HG02642 (cell line): Measurements from ENCODE around the gene TBC1D22B.
"Not testable (repeated sequence)": the region's sequence is repeated elsewhere in the genome, so short reads cannot be mapped to it uniquely, and the experiment has no call there.

ENCODE experiments used
- ATAC-seq: cut with Tn5 transposase; IDR thresholded peaks from one replicate; pipeline ENCODE4 v1.9.1; 2021; ENCODE audit warnings: mild to moderate bottlenecking; ENCODE audit not compliant: unreplicated experiment, poor library complexity

TBC1D22B gene

DNA sequence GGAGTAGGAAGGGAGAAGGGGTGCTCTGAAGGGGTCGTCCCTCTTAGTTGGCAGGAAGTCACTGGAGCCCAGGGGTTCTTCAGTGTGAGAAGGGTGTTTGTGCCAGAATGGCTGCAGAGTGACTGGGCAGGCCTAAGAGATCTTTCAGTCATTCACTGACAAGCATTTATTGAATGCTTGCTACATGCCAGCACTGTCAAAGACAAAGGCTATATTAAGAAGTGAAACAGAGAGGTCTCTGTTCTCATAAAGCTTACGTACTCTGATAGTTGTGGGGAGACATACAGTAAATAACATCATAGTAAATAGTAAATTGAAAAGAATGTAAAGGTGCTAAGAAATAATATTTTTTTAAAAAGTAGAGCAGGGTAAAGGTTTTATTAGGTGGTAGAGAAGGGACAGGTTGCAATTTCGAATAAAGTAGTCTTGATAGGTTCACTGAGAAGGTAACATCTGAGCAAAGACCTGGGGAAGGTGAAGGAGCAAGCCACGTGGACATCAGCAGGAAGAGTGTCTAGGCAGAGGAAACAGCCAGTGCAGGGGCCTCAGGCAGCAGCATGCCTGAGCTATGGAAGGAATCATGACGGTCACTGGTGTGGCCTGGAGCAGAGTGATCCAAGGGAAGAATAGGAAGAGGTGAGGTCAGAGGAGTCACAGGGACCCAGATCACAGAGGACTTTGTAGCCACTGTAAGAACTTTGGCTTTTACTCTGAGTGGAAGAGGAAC lies 59.9 kb downstream of the TBC1D22B start:
- no peak for ATAC-seq

- ATAC-seq, result no peak
Measured at GRCh38 chr6:37319156-37319555, 61.6 kb downstream of the TBC1D22B start.

DNA sequence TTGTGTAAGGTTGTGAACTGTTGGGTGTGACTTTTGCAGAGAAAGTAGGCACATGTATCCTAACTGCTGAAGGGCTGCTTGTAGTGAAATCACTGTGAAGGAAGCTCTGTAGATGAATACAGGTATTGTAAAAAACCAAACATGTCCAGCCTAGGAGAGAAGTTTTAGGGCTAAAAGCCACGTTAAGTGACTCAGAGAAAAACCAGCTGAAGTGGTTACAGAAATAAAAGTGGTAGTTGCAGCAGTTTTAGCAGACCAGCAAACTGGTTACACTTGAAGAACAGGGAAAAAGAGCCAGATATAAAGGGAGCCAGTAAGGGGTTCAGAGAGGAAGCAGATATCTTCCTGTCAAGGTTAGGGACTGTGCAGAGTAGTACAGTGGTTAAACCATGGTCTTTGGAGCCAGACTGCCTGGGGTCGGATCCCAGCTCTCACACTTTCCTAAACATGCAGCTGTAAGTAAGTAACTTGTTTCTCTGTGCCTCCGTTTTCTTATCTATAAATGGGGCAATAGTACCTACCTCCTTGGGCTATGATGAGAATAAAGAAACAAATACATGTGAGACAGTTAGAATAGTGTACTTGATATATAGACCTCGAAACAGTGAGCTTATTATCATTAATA lies 62.4 kb downstream of the TBC1D22B start:
- no peak for ATAC-seq

- ATAC-seq, result no peak
Measured at GRCh38 chr6:37320646-37321045, 63.1 kb downstream of the TBC1D22B start.

GRCh38 chr6:37321101-37321500 lies 63.5 kb downstream of the TBC1D22B start:
- no peak for ATAC-seq

- no peak for ATAC-seq
Measured at GRCh38 chr6:37321516-37322415, 64.2 kb downstream of the TBC1D22B start.

DNA sequence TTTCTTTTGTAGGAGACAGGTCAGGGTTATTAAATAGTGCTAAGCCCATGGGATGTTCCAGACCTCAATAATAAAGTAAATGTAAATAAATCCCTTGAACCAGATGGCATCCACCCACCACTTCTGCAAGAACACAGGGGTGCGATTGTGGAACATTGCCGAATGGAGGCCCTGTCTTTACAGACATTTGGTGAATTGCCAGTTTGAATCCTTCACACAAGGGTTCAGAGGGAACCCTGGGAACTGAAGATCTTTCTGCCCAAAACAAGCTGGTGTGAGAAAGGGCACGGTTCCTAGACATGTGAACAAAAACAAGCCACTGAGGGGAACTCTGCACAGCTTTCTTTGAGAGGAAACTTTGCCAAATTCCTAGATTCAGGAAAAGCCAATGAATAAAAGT lies 66.0 kb downstream of the TBC1D22B start:
- no peak for ATAC-seq

DNA sequence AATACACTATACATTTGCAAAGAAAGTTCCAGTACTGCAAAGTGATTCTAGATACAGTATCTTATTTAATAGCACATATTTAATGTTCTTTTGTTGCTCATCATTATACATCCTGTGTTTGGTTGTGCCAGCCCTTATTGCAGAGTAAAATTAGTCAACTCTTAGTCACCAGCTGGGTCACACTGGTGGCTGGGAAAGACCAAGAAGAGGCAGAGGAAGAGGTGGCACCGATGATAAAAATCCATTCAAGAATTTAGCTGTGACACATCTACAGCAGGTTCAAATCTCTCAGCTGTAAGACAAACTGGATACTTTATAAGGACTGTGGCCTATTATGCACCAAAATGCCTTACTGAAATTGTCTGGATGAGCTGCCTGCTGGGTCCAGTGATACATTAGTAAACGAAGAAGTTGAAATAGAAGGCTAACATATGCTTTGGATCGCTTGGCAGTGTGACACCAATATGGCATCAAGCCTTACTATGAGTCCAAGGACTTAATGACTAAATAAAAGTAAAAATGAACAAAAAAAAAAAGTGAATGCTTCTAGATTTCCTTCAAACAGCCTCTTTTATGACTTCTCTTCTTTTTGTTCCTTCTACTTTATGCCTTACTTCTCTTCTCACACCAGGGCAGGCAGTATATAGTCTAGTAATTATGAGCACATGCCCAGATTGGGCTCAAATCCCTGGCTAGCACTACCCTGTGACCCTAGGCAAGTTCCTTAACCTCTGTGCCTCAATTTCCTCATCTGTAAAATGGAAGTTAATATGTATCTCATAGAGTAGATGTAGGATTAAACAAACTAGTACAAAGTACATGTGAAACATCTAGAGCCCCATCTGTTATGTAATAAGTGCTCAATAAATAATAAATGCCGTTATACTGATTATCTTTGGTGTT lies 66.8 kb downstream of the TBC1D22B start:
- ATAC-seq, result no peak

DNA sequence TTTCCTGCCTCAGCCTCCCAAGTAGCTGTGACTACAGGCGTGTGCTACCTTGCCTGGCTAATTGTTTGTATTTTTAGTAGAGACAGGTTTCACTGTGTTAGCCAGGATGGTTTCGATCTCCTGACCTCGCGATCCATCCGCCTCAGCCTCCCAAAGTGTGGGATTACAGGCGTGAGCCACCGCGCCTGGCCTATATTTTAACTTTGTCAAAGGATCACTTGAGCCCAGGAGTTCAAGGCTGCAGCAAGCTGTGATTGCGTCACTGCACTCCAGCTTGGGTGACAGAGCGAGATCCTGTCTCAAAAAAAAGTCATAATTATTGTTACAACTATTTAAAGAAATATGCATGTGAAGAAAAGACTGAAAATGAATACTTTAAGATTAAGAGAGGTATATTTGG lies 72.8 kb downstream of the TBC1D22B start:
- not testable (repeated sequence) for ATAC-seq

- no peak for ATAC-seq
Measured at GRCh38 chr6:37331047-37331446, 73.5 kb downstream of the TBC1D22B start.

DNA sequence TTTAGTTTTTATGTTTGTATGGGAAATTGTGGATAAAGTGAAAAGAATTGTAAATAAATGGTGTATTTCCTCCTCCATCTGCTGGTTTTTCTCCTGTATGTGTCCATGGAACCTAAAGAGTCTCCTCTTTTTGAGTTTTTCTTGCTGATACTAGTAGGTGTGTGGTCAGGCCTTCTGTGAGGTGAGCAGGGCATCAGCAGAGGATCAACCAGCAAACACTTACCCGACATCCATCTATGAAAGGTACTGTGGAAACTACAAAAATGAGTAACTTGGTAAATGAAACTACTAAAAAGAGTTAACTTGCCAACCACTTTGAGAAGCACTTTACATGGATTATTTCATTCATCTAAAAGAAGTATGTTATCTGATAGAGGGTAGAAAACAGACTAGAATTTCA lies 75.3 kb downstream of the TBC1D22B start:
- no peak for ATAC-seq

DNA sequence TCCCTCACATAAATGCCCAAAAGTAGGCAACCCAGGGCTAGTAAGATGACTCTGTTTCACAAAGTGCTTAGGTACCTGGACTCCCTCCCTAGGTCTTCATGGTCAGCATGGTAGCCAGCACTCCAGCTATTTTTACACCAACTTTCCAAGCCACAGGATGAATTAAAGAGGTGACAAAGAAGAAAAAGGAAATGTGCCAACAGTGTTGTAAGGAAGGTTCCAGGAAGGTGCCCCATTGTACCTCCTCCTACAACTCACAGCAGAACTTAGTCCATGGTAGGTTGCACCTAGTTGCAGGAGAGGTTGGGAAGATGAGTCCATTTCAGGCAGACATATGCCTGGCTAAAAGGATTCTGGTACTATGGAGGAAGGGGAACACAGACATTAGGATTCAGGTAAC lies 76.5 kb downstream of the TBC1D22B start:
- ATAC-seq, result no peak

- ATAC-seq, result not testable (repeated sequence)
Measured at GRCh38 chr6:37338317-37338716, 80.7 kb downstream of the TBC1D22B start.

GRCh38 chr6:37338745-37339255 lies 81.2 kb downstream of the TBC1D22B start:
- no peak for ATAC-seq

- no peak for ATAC-seq
Measured at GRCh38 chr6:37339741-37340638, 82.4 kb downstream of the TBC1D22B start.

DNA sequence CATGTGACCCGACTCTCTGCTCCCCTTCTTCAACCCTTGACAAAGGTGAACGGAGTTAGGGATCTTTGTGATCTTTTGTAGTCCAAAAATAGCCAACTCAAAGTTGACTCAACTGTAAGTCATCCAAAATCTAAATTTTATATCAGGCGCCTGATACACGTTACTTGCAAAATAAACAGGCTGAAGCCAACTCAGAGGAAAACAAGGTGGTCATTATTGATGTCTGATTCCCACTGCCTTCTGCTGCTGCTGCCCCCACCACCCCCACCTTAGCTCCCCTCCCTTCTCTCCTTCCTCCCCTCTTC lies 83.0 kb downstream of the TBC1D22B start:
- no peak for ATAC-seq

GRCh38 chr6:37343248-37343647 lies 85.7 kb downstream of the TBC1D22B start:
- no peak for ATAC-seq

DNA sequence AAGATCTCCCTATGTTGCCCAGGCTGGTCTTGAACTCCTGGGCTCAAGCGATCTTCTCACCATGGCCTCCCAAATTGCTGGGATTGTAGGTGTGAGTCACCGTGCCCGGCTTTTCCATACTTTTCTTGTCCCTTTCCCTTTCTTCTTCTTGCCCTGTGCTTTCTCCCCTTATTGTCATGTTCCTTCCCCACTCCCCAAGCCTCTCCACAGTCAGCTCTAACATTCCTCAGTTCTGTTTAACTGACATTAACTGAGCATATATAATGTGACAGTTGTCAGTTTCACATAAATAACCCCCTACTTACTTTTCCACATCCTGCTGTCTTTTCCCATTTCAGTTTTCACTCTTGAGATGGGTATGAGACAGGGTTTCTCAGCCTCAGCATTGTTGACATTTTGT lies 86.7 kb downstream of the TBC1D22B start:
- ATAC-seq, result no peak

GRCh38 chr6:37345804-37346203 lies 88.2 kb downstream of the TBC1D22B start:
- not testable (repeated sequence) for ATAC-seq
